Ovary (tissue), 9 donors: ENCODE measurements around the gene MEAK7. TPM values are rescaled to one million over a fixed set of nuclear protein-coding genes. Genes with fewer than 3 reads are reported as not detected.

Source experiments
- DNase-seq, 5 donors: peaks; one replicate each; pipeline ENCODE4 v3.0.0-alpha.2; 2019 to 2020
- H3K27ac ChIP-seq, 2 donors: fragments of 200-600 bp; one replicate each; pipeline versions ENCODE4 v1.5.1 to v1.8.0; 2019 to 2022
- H3K27me3 ChIP-seq: fragments of 200-600 bp; one replicate; pipeline ENCODE4 v1.8.0; 2022
- H3K36me3 ChIP-seq: fragments of 200-600 bp; sonication (generic); one replicate; pipeline ENCODE4 v1.5.1; 2019
- H3K4me1 ChIP-seq: one replicate; pipeline ENCODE4 v1.8.1; 2013; ENCODE audit warnings: mild to moderate bottlenecking, moderate library complexity; ENCODE audit not compliant: insufficient read depth
- H3K4me3 ChIP-seq: fragments of 200-600 bp; sonication (generic); one replicate; pipeline ENCODE4 v1.5.1; 2017
- H3K9me3 ChIP-seq, 2 donors: fragments of 200-600 bp in 1 of 2; sonication (generic) in 1 of 2; one replicate each; pipeline versions ENCODE4 v1.5.1 to v1.8.1; 2013 to 2019; ENCODE audit warnings: mild to moderate bottlenecking in 1 of 2, moderate library complexity in 1 of 2
- CTCF ChIP-seq, 3 donors: fragments of 450-650 bp in 2 of 3; fragments of 200-600 bp in 1 of 3; IDR thresholded peaks; one replicate each; pipeline versions ENCODE4 v1.5.1 to v1.8.0; 2016 to 2022; ENCODE audit warnings: antibody characterized with exemption in 3 of 3, mild to moderate bottlenecking in 1 of 3
- EP300 ChIP-seq: sonication (generic); formaldehyde crosslinking; IDR thresholded peaks from one replicate; pipeline ENCODE4 v1.6.1; 2017; ENCODE audit warnings: antibody characterized with exemption
- POLR2A ChIP-seq: fragments of 450-650 bp; IDR thresholded peaks from one replicate; pipeline ENCODE4 v1.6.1; 2017; ENCODE audit warnings: antibody characterized with exemption, mild to moderate bottlenecking, moderate library complexity
- WGBS, 3 donors: extraction: QIAGEN DNeasy Blood & Tissue Kit in 1 of 3; methylation state at CpG; one replicate each; pipeline versions ENCODE4 v1.1.5 to v1.1.7; 2013 to 2017; 5-methylcytosine and 5-hydroxymethylcytosine counted together
- intact Hi-C, 4 donors: fragments of 100-400 bp; cut with DNase I; formaldehyde crosslinking; loops; one replicate each; pipeline versions ENCODE4 v1.11.0 to v1.15.1; 2022 to 2023
- polyA plus RNA-seq, 2 donors: library from polyadenylated mRNA; stranded (reverse); fragments of 200-250 nt in 1 of 2; fragments of 350-450 nt in 1 of 2; fragmentation: Illumina TruSeq in 1 of 2; extraction: RNeasy Lipid Tissue Mini Kit (QIAGEN cat#74804) in 1 of 2; gene quantifications; one replicate each; pipeline ENCODE4 v1.2.3, GENCODE V29; 2013 to 2014
- total RNA-seq, 7 donors: library from RNA; depleted of rRNA in 2 of 7; stranded (reverse); fragments of >200 nt in 2 of 7; fragmentation: NEBNext Ultra II Directional in 3 of 7; extraction: Animal tissue kit (Norgen Biotek cat#: 25700) in 3 of 7; gene quantifications; one replicate each; pipeline versions ENCODE4 v1.1.0 to v1.2.4, GENCODE V29; 2016 to 2023
- donor health status: DM: no; HTN: no; CAD: no; lungs with moderate emphysema.
- donor health status: DM: no; HTN: no; CAD: no.
- donor health status: Bipolar disorder and iron deficiency.
- donor health status: DM: yes; HTN: yes; CAD: no.
- donor health status: DM: no; HTN: no; CAD: no.
- donor health status: DM: yes; HTN: yes; CAD: no.

The MEAK7 gene
- total and polyA plus RNA-seq, 9 donors = 6.6 to 23.0 (median 17.2) TPM

- no peak overlapping the region for H3K4me3 ChIP-seq
- peaks cover 4% of the 10 kb centered on the region for H3K4me1 ChIP-seq
- no peak for DNase-seq
- TF ChIP-seq EP300 (no peak), POLR2A (no peak), CTCF (IDR thresholded peaks at IDR 0.05) (no peak)
- 81 to 88% (median 82%) methylated on average over 10 of the region's 10 CpGs for WGBS, 3 donors
- no peaks in the 10 kb centered on the region for H3K36me3 ChIP-seq
- no peaks in the 10 kb centered on the region for H3K9me3 ChIP-seq
- intact Hi-C loops = loop anchor here (2.0 to 10.0 kb wide), 8 partner anchors 104 to 462 kb away; partner anchors contain the start of gene COTL1 (in 1 of the 4)
- no peaks in the 10 kb centered on the region for H3K27me3 ChIP-seq
- H3K27ac ChIP-seq = no peak overlapping the region
Observed at GRCh38 chr16:84513123-84513522, 8.7 kb upstream of the MEAK7 start.

- Histone ChIP-seq H3K36me3 (no peaks in the 10 kb centered on the region), H3K4me1 (peaks cover 4% of the 10 kb centered on the region), H3K9me3 (no peaks in the 10 kb centered on the region), H3K4me3 (no peak overlapping the region), H3K27me3 (no peaks in the 10 kb centered on the region), H3K27ac (no peak overlapping the region)
- TF ChIP-seq CTCF (IDR thresholded peaks at IDR 0.05) (no peak), POLR2A (no peak), EP300 (no peak)
- 68 to 70% (median 69%) methylated on average over 13 of the region's 13 CpGs for WGBS, 3 donors
- intact Hi-C loops = loop anchor here (2.0 to 10.0 kb wide), 8 partner anchors 105 to 463 kb away; partner anchors contain the start of gene COTL1 (in 1 of the 4)
- DNase-seq = peak in 2 of 5 donors; percentile 24 to 37
Observed at GRCh38 chr16:84511831-84512230, 7.4 kb upstream of the MEAK7 start.

DNA sequence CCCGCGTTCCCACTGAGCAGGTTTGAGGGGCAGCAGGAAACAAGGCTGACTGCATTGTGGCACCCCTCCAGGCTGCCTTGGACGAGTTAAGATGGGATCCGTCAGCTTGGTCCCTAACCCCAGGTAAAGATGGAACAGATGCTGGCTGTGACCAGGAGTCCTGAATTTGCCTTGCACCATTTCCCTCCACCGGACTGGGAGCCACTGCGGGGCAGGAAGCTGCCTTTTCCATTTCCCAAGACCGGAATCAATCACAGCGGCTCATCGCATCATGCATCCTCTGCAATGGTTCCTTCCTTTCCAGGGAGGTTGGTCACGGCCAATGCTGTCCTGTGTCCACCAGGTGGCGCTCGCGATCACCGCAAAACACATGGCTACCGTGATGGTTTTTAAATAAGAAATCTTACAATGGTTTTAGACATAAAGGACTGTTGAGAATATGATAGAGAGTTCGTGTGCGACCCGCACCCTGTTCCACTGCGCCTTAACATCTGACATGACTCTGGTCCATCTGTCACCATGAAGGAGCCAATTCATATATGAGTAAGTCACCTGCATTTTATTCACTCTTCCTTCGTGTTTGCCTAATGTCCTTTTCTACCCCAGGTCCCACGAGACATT lies 6.8 kb upstream of the MEAK7 start:
- DNase-seq = peak; percentile 73 to 91 (median 88)
- Histone ChIP-seq H3K4me3 (no peak overlapping the region), H3K36me3 (no peaks in the 10 kb centered on the region), H3K4me1 (peaks cover 4% of the 10 kb centered on the region), H3K27me3 (no peaks in the 10 kb centered on the region), H3K9me3 (no peaks in the 10 kb centered on the region), H3K27ac (no peak overlapping the region)
- TF ChIP-seq CTCF (IDR thresholded peaks at IDR 0.05) = peak; percentile 87 to 91 (median 91)
- TF ChIP-seq EP300 = no peak
- 8% methylated on average over 21 of the region's 21 CpGs for WGBS, 3 donors
- intact Hi-C loops = loop anchor here (2.0 to 10.0 kb wide), 7 partner anchors 106 to 464 kb away; partner anchors contain the start of gene COTL1 (in 1 of the 4)

DNA sequence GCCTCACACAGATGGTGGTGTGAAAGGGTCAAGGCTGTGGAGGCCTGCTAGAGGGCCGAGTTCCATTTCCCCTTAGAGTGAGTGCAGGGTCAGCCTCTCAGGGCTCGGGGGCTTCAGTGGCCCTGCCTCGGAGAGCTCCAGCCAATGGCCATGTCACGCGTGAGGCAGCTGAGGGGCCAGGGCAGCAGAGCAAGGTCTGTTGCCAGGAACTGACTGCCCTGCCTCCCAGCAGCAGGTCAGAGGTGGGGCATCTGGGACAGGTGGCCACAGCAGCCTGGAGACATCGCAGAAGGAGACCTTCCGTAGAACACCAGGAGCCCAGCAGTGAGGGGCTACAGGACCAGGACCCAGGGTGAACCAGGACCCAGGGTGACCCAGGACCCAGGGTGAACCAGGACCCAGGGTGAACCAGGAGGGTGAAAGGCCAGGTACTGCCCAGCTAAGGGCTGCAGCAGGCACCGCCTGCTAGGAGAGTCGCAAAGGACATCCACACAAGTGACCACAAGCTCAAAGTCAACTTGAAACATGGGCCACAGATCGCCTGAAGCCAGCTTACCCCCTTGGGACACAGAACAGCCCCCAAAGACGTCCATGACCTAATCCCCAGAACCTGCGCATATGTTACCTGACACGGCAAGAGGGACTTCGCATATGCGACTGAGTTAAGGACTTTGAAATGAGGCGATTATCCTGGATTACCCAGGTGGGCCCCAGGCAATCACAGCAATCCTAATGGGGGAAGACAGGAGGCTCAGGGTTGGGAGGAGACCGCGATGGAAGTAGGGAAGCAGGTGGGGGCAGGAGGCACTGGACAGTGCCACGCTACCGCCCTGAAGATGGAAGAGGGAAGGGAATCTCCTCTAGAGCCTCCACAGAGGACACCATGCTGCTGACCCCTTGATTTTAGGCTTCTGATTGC lies 4.8 kb upstream of the MEAK7 start:
- WGBS, 3 donors = 64 to 70% (median 69%) methylated on average over 20 of the region's 20 CpGs
- intact Hi-C loops = no loop called here
- Histone ChIP-seq H3K4me3 (no peak overlapping the region), H3K27me3 (no peaks in the 10 kb centered on the region), H3K4me1 (peaks cover 9% of the 10 kb centered on the region), H3K9me3 (no peaks in the 10 kb centered on the region), H3K27ac (no peak overlapping the region), H3K36me3 (no peaks in the 10 kb centered on the region)
- DNase-seq = peak in 2 of 5 donors; percentile 19 to 61
- TF ChIP-seq CTCF (IDR thresholded peaks at IDR 0.05) (no peak), EP300 (no peak), POLR2A (no peak)
